ENCODE measurements around the gene PDE6A.

GRCh38 chr5:149942199-149942598 lies 2.4 kb downstream of the PDE6A start:
- TF ChIP-seq CTCF (IDR thresholded peaks at IDR 0.05): no peak
- TF ChIP-seq POLR2A (IDR thresholded peaks at IDR 0.05): no peak

Measured in adrenal gland (tissue), 5 donors.